NCI-H82 (cell line): ENCODE measurements around the gene TRIP6.
"Not testable (repeated sequence)": the region's sequence is repeated elsewhere in the genome, so short reads cannot be mapped to it uniquely, and the experiment has no call there.

ENCODE experiments used
- DNase-seq: peaks from one replicate; lab custom pipeline; 2025; lab: John Stamatoyannopoulos, UW

The TRIP6 gene

GRCh38 chr7:100837099-100837836 lies 29.9 kb upstream of the TRIP6 start:
- peak; percentile 93 for DNase-seq

GRCh38 chr7:100839361-100839760 lies 27.8 kb upstream of the TRIP6 start:
- no peak for DNase-seq

GRCh38 chr7:100840470-100841100 lies 26.6 kb upstream of the TRIP6 start:
- no peak for DNase-seq

GRCh38 chr7:100847360-100847759 lies 19.8 kb upstream of the TRIP6 start:
- DNase-seq: no peak

- DNase-seq: peak; percentile 94
Measured at GRCh38 chr7:100852048-100852872, 14.9 kb upstream of the TRIP6 start, which contains the start of gene SLC12A9. Gene SLC12A9 (plus strand): TSS chr7:100852713. CDS start chr7:100854198, 1,485 bp downstream.

GRCh38 chr7:100854146-100854895 lies 12.9 kb upstream of the TRIP6 start:
- no peak for DNase-seq

GRCh38 chr7:100854899-100855298 lies 12.3 kb upstream of the TRIP6 start:
- DNase-seq: not testable (repeated sequence)

- DNase-seq: no peak
Measured at GRCh38 chr7:100855515-100855914, 11.7 kb upstream of the TRIP6 start.

- DNase-seq: no peak
Measured at GRCh38 chr7:100856871-100857282, 10.3 kb upstream of the TRIP6 start.

GRCh38 chr7:100859856-100860255 lies 7.3 kb upstream of the TRIP6 start:
- DNase-seq: no peak

GRCh38 chr7:100860702-100861615 lies 6.2 kb upstream of the TRIP6 start:
- no peak for DNase-seq

- no peak for DNase-seq
Measured at GRCh38 chr7:100861616-100861985, 5.6 kb upstream of the TRIP6 start.

- no peak for DNase-seq
Measured at GRCh38 chr7:100863406-100863950, 3.7 kb upstream of the TRIP6 start.

- DNase-seq: no peak
Measured at GRCh38 chr7:100864263-100864845, 2.8 kb upstream of the TRIP6 start.

GRCh38 chr7:100865372-100865911 lies 1.7 kb upstream of the TRIP6 start:
- no peak for DNase-seq

GRCh38 chr7:100865938-100866728 lies 1.1 kb upstream of the TRIP6 start:
- no peak for DNase-seq

GRCh38 chr7:100866729-100867039 lies 503 bp upstream of the TRIP6 start:
- DNase-seq: no peak

GRCh38 chr7:100867776-100868485 lies 744 bp downstream of the TRIP6 start:
- DNase-seq: no peak
